Measurements from ENCODE around the gene SYP.
A peak's percentile ranks its signal among the peaks of the same experiment; 100 is the strongest.

Gene SYP

GRCh38 chrX:49233176-49233575 is 33.2 kb upstream of the SYP start, which contains the start of gene CACNA1F:
CACNA1F (minus strand) TSS chrX:49233340; CDS start chrX:49233309, 31 bp downstream.
- TF ChIP-seq CTCF (IDR thresholded peaks at IDR 0.05; ENCODE audit: low read depth, low read length) (no peak), EZH2phosphoT487 (IDR thresholded peaks at IDR 0.05; ENCODE audit: low read depth) (no peak)
- Histone ChIP-seq H3K27ac (ENCODE audit: low read length) (no peak within 1 kb of the TSS), H3K36me3 (replicated peaks; ENCODE audit: low read depth, low read length) (no peaks in the 10 kb centered on the region), H3K79me2 (ENCODE audit: low read length) (peaks cover 4% of the 10 kb centered on the region; the same call in 1 of the 2 replicates), H3K9me3 (ENCODE audit: insufficient read depth, low read length) (no peaks in the 10 kb centered on the region), H3K9ac (ENCODE audit: low read length) (no peak within 1 kb of the TSS), H2AFZ (ENCODE audit: low read depth, low read length) (no peak within 1 kb of the TSS), H3K27me3 (ENCODE audit: low read depth, low read length) (no peaks in the 10 kb centered on the region), H3K4me3 (ENCODE audit: low read length) (no peak within 1 kb of the TSS), H3K4me2 (ENCODE audit: low read length) (no peak within 1 kb of the TSS), H3K4me1 (ENCODE audit: low read length) (peaks cover 15% of the 10 kb centered on the region; the same call in 1 of the 2 replicates), H4K20me1 (ENCODE audit: insufficient read depth, low read length) (no peaks in the 10 kb centered on the region)

DNA sequence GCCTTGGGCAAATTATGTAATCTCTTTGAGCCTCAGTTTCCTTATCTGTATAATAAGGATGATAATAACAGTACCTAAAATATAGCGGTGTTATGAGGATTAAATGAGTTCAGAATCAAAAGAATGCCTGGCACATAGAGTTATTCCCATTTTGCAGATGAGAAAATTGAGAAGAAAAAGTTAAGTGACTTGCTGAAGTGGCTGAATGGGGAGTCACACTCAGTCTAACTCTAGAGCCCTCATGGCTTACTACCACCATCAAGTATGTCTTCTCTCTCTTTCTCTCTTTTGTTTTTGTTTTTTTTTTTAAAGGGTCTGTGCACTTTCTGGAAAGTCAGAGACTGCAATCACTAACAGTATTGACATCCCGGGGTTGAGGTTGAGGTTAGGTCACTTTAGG is 32.5 kb upstream of the SYP start:
- Histone ChIP-seq H3K9ac (ENCODE audit: low read length) (no peak overlapping the region), H3K9me3 (ENCODE audit: insufficient read depth, low read length) (no peaks in the 10 kb centered on the region), H2AFZ (ENCODE audit: low read depth, low read length) (no peak overlapping the region), H4K20me1 (ENCODE audit: insufficient read depth, low read length) (no peaks in the 10 kb centered on the region), H3K27ac (ENCODE audit: low read length) (no peak overlapping the region), H3K4me2 (ENCODE audit: low read length) (no peak overlapping the region), H3K27me3 (ENCODE audit: low read depth, low read length) (no peaks in the 10 kb centered on the region), H3K4me1 (ENCODE audit: low read length) (peaks cover 15% of the 10 kb centered on the region; the same call in 1 of the 2 replicates), H3K4me3 (ENCODE audit: low read length) (no peak overlapping the region), H3K36me3 (replicated peaks; ENCODE audit: low read depth, low read length) (no peaks in the 10 kb centered on the region), H3K79me2 (ENCODE audit: low read length) (peaks cover 4% of the 10 kb centered on the region; the same call in 1 of the 2 replicates)
- TF ChIP-seq CTCF (IDR thresholded peaks at IDR 0.05; ENCODE audit: low read depth, low read length) (no peak), EZH2phosphoT487 (IDR thresholded peaks at IDR 0.05; ENCODE audit: low read depth) (no peak)

DNA sequence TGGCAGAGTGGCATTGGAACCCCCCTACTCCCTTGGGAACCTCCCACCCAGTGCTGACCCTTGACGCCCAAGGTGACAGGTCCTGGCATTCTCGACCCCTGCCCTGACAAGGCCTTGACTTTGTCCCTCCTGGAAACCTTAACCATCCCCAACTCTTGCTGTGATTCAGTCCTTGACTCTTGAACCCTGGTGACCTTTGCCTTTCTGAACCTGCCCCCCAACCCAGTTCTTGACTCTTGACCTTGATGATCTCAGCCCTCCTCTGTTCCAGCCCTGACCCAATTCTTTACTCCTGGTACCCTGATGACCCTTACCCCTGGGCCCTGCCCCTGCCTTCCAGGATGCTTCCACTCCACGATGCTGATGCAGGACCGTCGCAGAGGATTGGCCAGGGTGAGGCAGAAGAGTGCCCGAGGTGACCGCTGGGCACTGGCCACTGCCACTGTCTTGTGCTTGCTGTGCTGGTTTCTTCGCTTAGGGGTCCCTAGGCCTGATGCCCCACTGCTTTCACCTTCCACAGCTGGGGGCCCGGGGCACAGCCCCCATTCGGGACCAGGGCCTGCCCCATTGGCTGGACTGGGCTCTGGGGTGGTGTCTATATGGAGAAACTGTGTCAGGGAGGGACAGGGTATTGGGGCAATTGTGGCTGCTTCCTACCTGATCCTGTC is 31.5 kb upstream of the SYP start:
- Histone ChIP-seq H4K20me1 (ENCODE audit: insufficient read depth, low read length) (no peaks in the 10 kb centered on the region), H2AFZ (ENCODE audit: low read depth, low read length) (no peak overlapping the region; the same call in 1 of the 2 replicates), H3K79me2 (ENCODE audit: low read length) (peaks cover 4% of the 10 kb centered on the region; the same call in 1 of the 2 replicates), H3K4me2 (ENCODE audit: low read length) (peak overlapping the region; percentile 98), H3K27me3 (ENCODE audit: low read depth, low read length) (no peaks in the 10 kb centered on the region), H3K36me3 (replicated peaks; ENCODE audit: low read depth, low read length) (no peaks in the 10 kb centered on the region), H3K9ac (ENCODE audit: low read length) (peak overlapping the region; percentile 91), H3K9me3 (ENCODE audit: insufficient read depth, low read length) (no peaks in the 10 kb centered on the region), H3K4me1 (ENCODE audit: low read length) (peaks cover 15% of the 10 kb centered on the region; the same call in 1 of the 2 replicates), H3K27ac (ENCODE audit: low read length) (no peak overlapping the region), H3K4me3 (ENCODE audit: low read length) (peak overlapping the region; percentile 95)
- TF ChIP-seq CTCF (IDR thresholded peaks at IDR 0.05; ENCODE audit: low read depth, low read length) (no peak), EZH2phosphoT487 (IDR thresholded peaks at IDR 0.05; ENCODE audit: low read depth) (no peak)

DNA sequence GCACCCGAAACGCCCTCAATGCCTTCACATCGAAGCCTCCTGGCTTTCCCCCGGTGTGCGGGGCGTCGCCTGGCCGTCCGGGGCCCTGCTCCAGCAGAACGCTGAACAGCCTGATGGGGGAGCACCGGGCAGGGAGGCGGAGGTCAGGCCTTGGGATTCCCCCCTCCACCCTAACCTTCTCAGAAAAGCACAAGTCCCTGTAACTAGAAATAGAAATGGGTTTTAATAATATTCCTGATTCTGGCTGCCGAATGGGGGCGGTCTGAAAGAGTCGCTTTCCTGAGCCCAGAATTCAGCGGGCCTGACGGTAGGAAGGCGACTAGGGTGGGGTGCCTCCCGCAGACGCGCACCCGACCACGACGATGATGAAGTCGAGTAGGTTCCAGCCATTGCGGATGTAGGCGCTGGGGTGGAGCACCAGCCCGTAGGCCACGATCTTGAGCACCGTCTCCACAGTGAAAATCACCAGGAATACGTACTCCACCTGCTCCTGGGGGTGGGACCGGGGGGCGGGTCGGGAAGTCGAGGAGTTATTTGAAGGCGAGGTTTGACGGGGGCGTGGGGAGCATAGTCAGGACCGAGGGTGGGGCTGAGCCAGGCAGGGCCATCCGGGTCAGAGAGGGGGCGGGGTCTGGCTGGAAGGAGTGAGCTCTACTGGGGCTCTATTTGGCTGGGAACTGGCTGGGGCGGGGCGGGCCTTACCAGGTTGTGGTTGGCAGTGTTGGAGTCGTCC is 30.7 kb upstream of the SYP start:
- Histone ChIP-seq H3K9me3 (ENCODE audit: insufficient read depth, low read length) (no peaks in the 10 kb centered on the region), H3K4me2 (ENCODE audit: low read length) (peak overlapping the region; percentile 98), H3K4me1 (ENCODE audit: low read length) (peaks cover 13% of the 10 kb centered on the region; the same call in 1 of the 2 replicates)

More for the DNA sequence above, 30.7 kb upstream of the SYP start:
- H3K4me3 ChIP-seq (ENCODE audit: low read length), result peak overlapping the region; percentile 95
- peaks cover under 1% of the 10 kb centered on the region; the same call in 1 of the 2 replicates for H3K79me2 ChIP-seq (ENCODE audit: low read length)
- H3K9ac ChIP-seq (ENCODE audit: low read length), result peak overlapping the region; percentile 91
- TF ChIP-seq CTCF (IDR thresholded peaks at IDR 0.05; ENCODE audit: low read depth, low read length), result peak; percentile 31
- no peak for TF ChIP-seq EZH2phosphoT487 (IDR thresholded peaks at IDR 0.05; ENCODE audit: low read depth)
- H3K27ac ChIP-seq (ENCODE audit: low read length), result peak overlapping the region; percentile 67
- no peaks in the 10 kb centered on the region for H4K20me1 ChIP-seq (ENCODE audit: insufficient read depth, low read length)
- H2AFZ ChIP-seq (ENCODE audit: low read depth, low read length), result peak overlapping the region; percentile 91
- no peaks in the 10 kb centered on the region for H3K36me3 ChIP-seq (replicated peaks; ENCODE audit: low read depth, low read length)
- H3K27me3 ChIP-seq (ENCODE audit: low read depth, low read length), result no peaks in the 10 kb centered on the region
